Amygdala (tissue), 56 donors: Measurements from ENCODE around the gene HAVCR1.
"Not testable (repeated sequence)": the region's sequence is repeated elsewhere in the genome, so short reads cannot be mapped to it uniquely, and the experiment has no call there.

Experiments
- DNase-seq, 56 donors: peaks; one replicate each; lab custom pipeline; 2025; lab: John Stamatoyannopoulos, UW

The HAVCR1 gene

GRCh38 chr5:157059093-157059539, at the start of gene HAVCR1:
HAVCR1 (minus strand) TSS chr5:157059116; CDS start chr5:157057943, 1,173 bp downstream.
- no peak for DNase-seq

GRCh38 chr5:157107508-157107907, 48.6 kb upstream of the HAVCR1 start:
- DNase-seq, result no peak

GRCh38 chr5:157106630-157107461, 47.9 kb upstream of the HAVCR1 start:
- DNase-seq, result peak in 1 of 56 donors; percentile 20

GRCh38 chr5:157100140-157100679, 41.3 kb upstream of the HAVCR1 start:
- DNase-seq, result no peak

- DNase-seq, result no peak
Measured at GRCh38 chr5:157088342-157088990, 29.6 kb upstream of the HAVCR1 start.

- DNase-seq, result no peak
Measured at GRCh38 chr5:157086751-157087359, 27.9 kb upstream of the HAVCR1 start.

GRCh38 chr5:157085930-157086329, 27.0 kb upstream of the HAVCR1 start:
- DNase-seq, result no peak

GRCh38 chr5:157080286-157080685, 21.4 kb upstream of the HAVCR1 start:
- DNase-seq, result peak in 2 of 56 donors; percentile 3 to 10

- peak in 2 of 56 donors; percentile 3 to 13 for DNase-seq
Measured at GRCh38 chr5:157076558-157076957, 17.6 kb upstream of the HAVCR1 start.

GRCh38 chr5:157072508-157072907, 13.6 kb upstream of the HAVCR1 start:
- no peak for DNase-seq

- no peak for DNase-seq
Measured at GRCh38 chr5:157069949-157070348, 11.0 kb upstream of the HAVCR1 start.

GRCh38 chr5:157068785-157069184, 9.9 kb upstream of the HAVCR1 start:
- no peak for DNase-seq

- no peak for DNase-seq
Measured at GRCh38 chr5:157068339-157068738, 9.4 kb upstream of the HAVCR1 start.

- DNase-seq, result no peak
Measured at GRCh38 chr5:157067005-157067404, 8.1 kb upstream of the HAVCR1 start.

- DNase-seq, result no peak
Measured at GRCh38 chr5:157066080-157066479, 7.2 kb upstream of the HAVCR1 start.

- no peak for DNase-seq
Measured at GRCh38 chr5:157063776-157064430, 5.0 kb upstream of the HAVCR1 start.

- no peak for DNase-seq
Measured at GRCh38 chr5:157059891-157060290, 975 bp upstream of the HAVCR1 start.

- DNase-seq, result no peak
Measured at GRCh38 chr5:157057459-157058370, 1.2 kb downstream of the HAVCR1 start.

- DNase-seq, result not testable (repeated sequence)
Measured at GRCh38 chr5:157056848-157057247, 2.1 kb downstream of the HAVCR1 start.
